Measurements from ENCODE around the gene SPATA31D4. TPM values are rescaled to one million over a fixed set of nuclear protein-coding genes. Genes with fewer than 3 reads are reported as not detected.

SPATA31D4 gene
- total RNA-seq, 6 experiments from 2014 or later = not detected

DNA sequence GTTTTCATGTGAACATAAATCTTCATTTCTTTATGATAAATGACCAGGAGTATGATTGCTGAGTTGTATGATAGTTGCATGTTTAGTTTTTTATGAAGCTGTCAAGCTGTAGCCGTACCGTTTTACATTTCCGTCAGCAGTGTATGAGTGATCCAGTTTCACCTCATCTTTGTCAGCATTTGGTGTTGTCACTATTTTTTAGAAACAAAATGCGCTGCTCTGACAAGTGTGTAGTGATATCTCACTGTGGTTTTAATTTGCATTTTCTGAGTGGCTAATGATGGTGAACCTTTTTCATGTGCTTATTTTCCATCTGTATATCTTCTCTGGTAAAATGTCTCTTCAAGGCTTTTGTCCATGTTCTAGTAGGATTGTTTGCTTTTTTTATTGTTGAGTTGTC is 53.7 kb downstream of the SPATA31D4 start:
- H3K27ac ChIP-seq = no peak overlapping the region
- ATAC-seq (no peak), DNase-seq (no peak)
- intact Hi-C loops (cut with DNase I) = no loop called here
- no peaks in the 10 kb centered on the region for H3K9me3 ChIP-seq
- no peak for TF ChIP-seq CTCF (IDR thresholded peaks at IDR 0.05)
- TF ChIP-seq POLR2A (IDR thresholded peaks at IDR 0.05) = no peak
- H3K4me1 ChIP-seq = no peaks in the 10 kb centered on the region
- WGBS (ENCODE audit: insufficient coverage, low coverage, low lambda C conversion rate, missing lambda C conversion rate) = 87% methylated on average over 4 of the region's 4 CpGs
- no peaks in the 10 kb centered on the region for H3K27me3 ChIP-seq
- H3K4me3 ChIP-seq = no peak overlapping the region
- H3K36me3 ChIP-seq = no peaks in the 10 kb centered on the region

Small RNAs within 50 kb of the gene (small RNA-seq; reads per million reads assigned to genes)
- 0 reads per million in 2 experiments for gene RF00189
- 0 reads per million in 2 experiments for gene RNA5SP287

Other genes with a start within 250 kb of the SPATA31D4 start
- 10 to 100 TPM; 31.9 to 62.9 (median 58.0) TPM for gene TLE1, start 238.9 kb upstream of the SPATA31D4 start, total RNA-seq
- not detected for gene SPATA31D3, start 15.1 kb downstream of the SPATA31D4 start, total RNA-seq
- not detected for gene SPATA31D1, start 60.3 kb downstream of the SPATA31D4 start, total RNA-seq